ENCODE results near the gene CACNA1E.

DNA sequence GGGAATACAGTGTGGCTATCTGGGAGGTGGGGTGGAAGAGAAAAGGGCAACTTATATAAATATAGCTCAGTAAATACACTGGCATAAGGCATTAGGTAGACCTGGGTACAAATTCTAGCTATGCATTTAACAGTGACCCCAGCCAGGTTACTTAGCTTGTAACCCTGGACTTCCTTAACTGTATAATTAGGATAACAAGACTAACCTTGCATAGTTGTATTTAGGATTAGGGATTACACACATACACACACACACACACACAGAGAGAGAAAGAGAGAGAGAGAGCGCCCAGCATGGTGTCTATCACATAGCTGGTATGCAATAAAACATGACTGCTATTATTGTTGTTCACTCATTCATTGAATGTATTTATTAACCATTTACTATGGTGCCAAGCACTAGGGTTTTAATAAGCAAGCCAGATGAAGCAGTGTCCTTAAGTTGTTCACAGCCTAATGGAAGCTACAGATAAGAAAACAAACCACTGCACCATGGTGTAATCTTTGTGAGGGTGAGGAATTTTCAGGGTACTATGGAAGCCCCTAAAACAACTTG, 326.8 kb downstream of the CACNA1E start:
- no peak for TF ChIP-seq POLR2A (IDR thresholded peaks at IDR 0.05)
- TF ChIP-seq CTCF (IDR thresholded peaks at IDR 0.05): no peak
